Fibroblast of pulmonary artery (primary cell): ENCODE results near the gene INCA1.

Experiments used
- DNase-seq: peaks from one replicate; pipeline ENCODE4 v3.0.0-alpha.2; 2010; ENCODE audit warnings: low read depth
- H3K4me3 ChIP-seq: replicated peaks from 2 replicates; pipeline ENCODE4 v1.5.1; 2011; ENCODE audit warnings: low read depth, mild to moderate bottlenecking, control low read depth, low read length, moderate library complexity
- TF ChIP-seq, protein P1 (sequence below): IDR thresholded peaks from 2 replicates; pipeline ENCODE4 v1.5.1; 2011; ENCODE audit warnings: mild to moderate bottlenecking, control low read depth, low read length, inconsistent platforms; ENCODE audit errors: missing control alignments

The INCA1 gene

GRCh38 chr17:4998027-4998731 lies 857 bp upstream of the INCA1 start:
- TF ChIP-seq, protein P1, sequence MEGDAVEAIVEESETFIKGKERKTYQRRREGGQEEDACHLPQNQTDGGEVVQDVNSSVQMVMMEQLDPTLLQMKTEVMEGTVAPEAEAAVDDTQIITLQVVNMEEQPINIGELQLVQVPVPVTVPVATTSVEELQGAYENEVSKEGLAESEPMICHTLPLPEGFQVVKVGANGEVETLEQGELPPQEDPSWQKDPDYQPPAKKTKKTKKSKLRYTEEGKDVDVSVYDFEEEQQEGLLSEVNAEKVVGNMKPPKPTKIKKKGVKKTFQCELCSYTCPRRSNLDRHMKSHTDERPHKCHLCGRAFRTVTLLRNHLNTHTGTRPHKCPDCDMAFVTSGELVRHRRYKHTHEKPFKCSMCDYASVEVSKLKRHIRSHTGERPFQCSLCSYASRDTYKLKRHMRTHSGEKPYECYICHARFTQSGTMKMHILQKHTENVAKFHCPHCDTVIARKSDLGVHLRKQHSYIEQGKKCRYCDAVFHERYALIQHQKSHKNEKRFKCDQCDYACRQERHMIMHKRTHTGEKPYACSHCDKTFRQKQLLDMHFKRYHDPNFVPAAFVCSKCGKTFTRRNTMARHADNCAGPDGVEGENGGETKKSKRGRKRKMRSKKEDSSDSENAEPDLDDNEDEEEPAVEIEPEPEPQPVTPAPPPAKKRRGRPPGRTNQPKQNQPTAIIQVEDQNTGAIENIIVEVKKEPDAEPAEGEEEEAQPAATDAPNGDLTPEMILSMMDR = no peak
- DNase-seq = no peak
- H3K4me3 ChIP-seq = peak overlapping the region; percentile 90

DNA sequence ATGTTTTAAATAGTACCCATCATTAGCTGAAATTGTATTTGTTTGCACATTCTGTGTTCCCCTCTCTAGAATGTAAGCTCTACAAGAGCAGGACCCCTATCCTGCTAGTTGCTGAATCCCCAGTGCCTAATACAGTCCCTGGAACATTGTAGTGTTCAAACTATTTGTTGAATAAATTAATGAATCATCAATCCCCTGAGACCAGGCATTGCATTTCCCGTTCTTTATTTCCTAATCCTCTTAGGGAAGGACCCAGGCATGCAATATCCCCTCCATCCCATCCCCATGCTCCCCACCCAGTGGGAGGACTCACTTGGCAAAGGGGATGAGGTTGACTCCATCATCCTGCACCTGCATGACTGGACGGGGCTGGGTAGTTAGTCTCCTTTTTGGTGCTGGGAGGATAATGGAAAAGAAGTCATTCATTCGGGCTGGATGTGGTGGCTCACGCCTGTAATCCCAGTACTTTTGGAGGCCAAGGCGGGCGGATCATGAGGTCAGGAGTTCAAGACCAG lies 3.2 kb downstream of the INCA1 start:
- no peak for DNase-seq
- no peak overlapping the region for H3K4me3 ChIP-seq

GRCh38 chr17:4987767-4988567 lies 9.4 kb downstream of the INCA1 start:
- peak overlapping the region; percentile 81 for H3K4me3 ChIP-seq

More for the DNA sequence above, 3.2 kb downstream of the INCA1 start:
- TF ChIP-seq, protein P1 = no peak

DNA sequence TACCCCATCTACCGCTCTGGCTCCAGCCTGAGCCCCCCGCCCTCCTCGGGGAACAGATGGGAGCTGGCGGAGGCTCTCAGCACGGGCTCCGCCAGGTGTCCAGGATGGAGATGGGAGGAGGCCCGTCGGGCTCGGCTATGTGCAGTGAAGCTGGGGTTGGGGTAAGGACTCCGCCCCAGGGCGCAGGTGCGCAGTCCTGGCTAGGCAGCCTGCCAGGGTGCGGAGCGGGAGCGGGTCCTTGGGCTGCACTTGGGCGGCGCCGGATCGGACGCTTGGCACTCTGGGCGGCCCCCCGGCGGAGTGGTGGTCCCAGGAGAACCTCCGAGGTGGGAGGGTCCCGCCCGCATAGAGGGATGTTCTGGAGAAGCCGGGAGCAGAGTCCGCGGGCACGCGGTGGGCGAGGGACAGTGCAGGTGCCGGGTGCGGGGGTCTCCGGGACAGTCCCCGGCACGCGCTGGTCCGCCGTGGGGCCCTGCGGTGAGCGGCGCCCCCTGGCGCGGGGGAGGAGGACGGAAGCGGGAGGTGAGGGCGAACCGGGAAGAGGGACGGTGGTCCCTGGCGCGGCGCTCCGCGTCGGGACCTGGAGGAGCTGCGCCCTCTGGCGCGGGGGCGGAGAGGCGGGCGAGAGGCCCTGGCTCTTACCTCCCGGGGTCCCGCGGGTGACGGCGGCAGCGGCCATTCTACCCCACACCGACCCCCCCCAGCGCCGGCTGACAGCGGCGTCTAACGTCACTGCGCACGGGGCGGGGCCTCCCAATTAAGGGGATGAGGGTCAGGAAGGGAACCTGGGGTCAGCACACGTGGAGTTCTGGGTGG lies 10.2 kb downstream of the INCA1 start, which contains the start of gene CAMTA2:
Gene CAMTA2, minus strand, starts transcription at position 725 of the 816 bp plus-strand sequence. CDS start 1,453 bp downstream, outside the sequence.
- DNase-seq = peak; percentile 67
- TF ChIP-seq, protein P1 = peak; percentile 23
- H3K4me3 ChIP-seq = peak within 1 kb of the TSS; percentile 81

More at GRCh38 chr17:4987767-4988567, 9.4 kb downstream of the INCA1 start:
- no peak for DNase-seq
- TF ChIP-seq, protein P1 = no peak

- DNase-seq = no peak
- TF ChIP-seq, protein P1 = no peak
- peak overlapping the region; percentile 81 for H3K4me3 ChIP-seq
Observed at GRCh38 chr17:4986403-4986802, 10.9 kb downstream of the INCA1 start.

DNA sequence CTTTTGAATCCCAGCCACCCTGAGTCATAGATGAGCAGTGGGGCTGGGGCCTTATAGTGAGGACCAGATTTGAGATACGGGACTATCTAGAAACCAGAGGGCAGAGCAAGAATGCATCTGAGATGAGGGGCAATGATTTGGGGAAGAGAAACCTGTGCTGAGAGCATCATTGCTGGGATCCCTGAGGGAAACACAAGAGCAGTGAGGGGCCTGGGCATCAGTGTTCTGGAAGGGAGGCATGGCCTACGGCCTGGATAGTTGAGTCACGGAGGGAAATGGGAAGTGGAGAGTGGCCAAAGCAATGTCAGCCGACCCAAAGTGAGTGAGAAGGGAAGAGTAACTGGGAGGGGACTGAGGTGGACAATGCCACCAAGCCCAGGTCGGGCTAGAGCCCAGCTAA lies 15.0 kb downstream of the INCA1 start:
- H3K4me3 ChIP-seq = no peak overlapping the region
- TF ChIP-seq, protein P1 = no peak
- no peak for DNase-seq
